Neuronal stem cell (in vitro differentiated cells): ENCODE results near the gene RUNDC3A.
"Not testable (repeated sequence)": the region's sequence is repeated elsewhere in the genome, so short reads cannot be mapped to it uniquely, and the experiment has no call there.

ENCODE experiments used
- DNase-seq: peaks from one replicate; pipeline ENCODE4 v3.0.0-alpha.2; 2013; ENCODE audit warnings: low spot score
- H2AFZ ChIP-seq: one replicate; pipeline ENCODE4 v1.6.1; 2013; ENCODE audit warnings: mild to moderate bottlenecking, low read length, inconsistent platforms
- H2AK5ac ChIP-seq: 2 replicates; pipeline ENCODE4 v1.6.1; 2013; ENCODE audit warnings: low read depth, mild to moderate bottlenecking, inconsistent platforms, low read length, moderate library complexity, mixed read lengths
- H2BK120ac ChIP-seq: 2 replicates; pipeline ENCODE4 v1.6.1; 2013; ENCODE audit warnings: low read depth, mild to moderate bottlenecking, inconsistent platforms, low read length, moderate library complexity, mixed read lengths
- H2BK12ac ChIP-seq: one replicate; pipeline ENCODE4 v1.6.1; 2013; ENCODE audit warnings: low read length, inconsistent platforms
- H2BK15ac ChIP-seq: 2 replicates; pipeline ENCODE4 v1.6.1; 2013; ENCODE audit warnings: mild to moderate bottlenecking, low read length, inconsistent platforms, mixed read lengths
- H2BK5ac ChIP-seq: one replicate; pipeline ENCODE4 v1.6.1; 2013; ENCODE audit warnings: inconsistent platforms, mild to moderate bottlenecking, low read length, moderate library complexity
- H3K14ac ChIP-seq: one replicate; pipeline ENCODE4 v1.6.1; 2013; ENCODE audit warnings: low read length, inconsistent platforms
- H3K18ac ChIP-seq: 2 replicates; pipeline ENCODE4 v1.6.1; 2013; ENCODE audit warnings: low read length, inconsistent platforms
- H3K23ac ChIP-seq: 2 replicates; pipeline ENCODE4 v1.6.1; 2013; ENCODE audit warnings: low read depth, mild to moderate bottlenecking, mixed read lengths, low read length, inconsistent platforms; ENCODE audit not compliant: poor library complexity
- H3K27ac ChIP-seq: replicated peaks from 3 replicates; pipeline ENCODE4 v1.5.1; 2013; ENCODE audit warnings: low read length, inconsistent platforms
- H3K27me3 ChIP-seq, 3 experiments: 2 replicates each; pipeline ENCODE4 v1.6.1; 2013; ENCODE audit warnings: low read length in 3 of 3, mild to moderate bottlenecking in 2 of 3, inconsistent platforms in 1 of 3, low read depth in 1 of 3, mixed read lengths in 1 of 3, moderate library complexity in 1 of 3; ENCODE audit not compliant: control insufficient read depth in 3 of 3, insufficient read depth in 3 of 3
- H3K36me3 ChIP-seq, 2 donors: replicated peaks in 1 of 2; 2 replicates each; pipeline ENCODE4 v1.6.1; 2013; ENCODE audit warnings: low read length in 2 of 2; ENCODE audit not compliant: control insufficient read depth in 2 of 2, insufficient read depth in 2 of 2
- H3K4ac ChIP-seq: 2 replicates; pipeline ENCODE4 v1.6.1; 2013; ENCODE audit warnings: inconsistent platforms, mild to moderate bottlenecking, low read length, moderate library complexity
- H3K4me1 ChIP-seq, 2 donors: 1 replicate in 1 of 2; 2 replicates in 1 of 2; pipeline ENCODE4 v1.6.1; 2013; ENCODE audit warnings: low read length in 2 of 2, low read depth in 1 of 2; ENCODE audit not compliant: control insufficient read depth in 2 of 2, insufficient read depth in 1 of 2
- H3K4me2 ChIP-seq: one replicate; pipeline ENCODE4 v1.6.1; 2013; ENCODE audit warnings: mild to moderate bottlenecking, low read length, inconsistent platforms; ENCODE audit not compliant: insufficient read depth, poor library complexity, severe bottlenecking
- H3K4me3 ChIP-seq, 2 donors: 2 replicates each; pipeline ENCODE4 v1.5.1; 2013; ENCODE audit warnings: low read length in 2 of 2, mild to moderate bottlenecking in 2 of 2, inconsistent platforms in 1 of 2, moderate library complexity in 1 of 2
- H3K79me1 ChIP-seq: one replicate; pipeline ENCODE4 v1.6.1; 2013; ENCODE audit warnings: low read depth, mild to moderate bottlenecking, inconsistent platforms, low read length, moderate library complexity
- H3K9ac ChIP-seq: one replicate; pipeline ENCODE4 v1.6.1; 2013; ENCODE audit warnings: mild to moderate bottlenecking, low read depth, low read length, inconsistent platforms; ENCODE audit not compliant: poor library complexity
- H3K9me3 ChIP-seq, 2 donors: replicated peaks in 1 of 2; 2 replicates each; pipeline versions ENCODE3 to v1.6.1; 2013; ENCODE audit warnings: low read length in 2 of 2, mild to moderate bottlenecking in 2 of 2, inconsistent platforms in 1 of 2, low read depth in 1 of 2, mixed read lengths in 1 of 2, moderate library complexity in 1 of 2; ENCODE audit not compliant: control insufficient read depth in 2 of 2, insufficient read depth in 1 of 2
- H4K8ac ChIP-seq: one replicate; pipeline ENCODE4 v1.6.1; 2013; ENCODE audit warnings: low read depth, mild to moderate bottlenecking, inconsistent platforms, low read length, moderate library complexity
- H4K91ac ChIP-seq: one replicate; pipeline ENCODE4 v1.6.1; 2013; ENCODE audit warnings: low read length, low read depth, mild to moderate bottlenecking, inconsistent platforms; ENCODE audit not compliant: poor library complexity
- WGBS, 2 donors: extraction: QIAGEN DNeasy Blood & Tissue Kit; methylation state at CpG; one replicate each; pipeline ENCODE4 v1.1.7; 2013; ENCODE audit warnings: missing lambda C conversion rate in 2 of 2, mixed read lengths in 1 of 2; ENCODE audit not compliant: insufficient read length in 2 of 2, insufficient replicate concordance in 1 of 2; ENCODE audit errors: extremely low coverage in 2 of 2; 5-methylcytosine and 5-hydroxymethylcytosine counted together

The RUNDC3A gene

DNA sequence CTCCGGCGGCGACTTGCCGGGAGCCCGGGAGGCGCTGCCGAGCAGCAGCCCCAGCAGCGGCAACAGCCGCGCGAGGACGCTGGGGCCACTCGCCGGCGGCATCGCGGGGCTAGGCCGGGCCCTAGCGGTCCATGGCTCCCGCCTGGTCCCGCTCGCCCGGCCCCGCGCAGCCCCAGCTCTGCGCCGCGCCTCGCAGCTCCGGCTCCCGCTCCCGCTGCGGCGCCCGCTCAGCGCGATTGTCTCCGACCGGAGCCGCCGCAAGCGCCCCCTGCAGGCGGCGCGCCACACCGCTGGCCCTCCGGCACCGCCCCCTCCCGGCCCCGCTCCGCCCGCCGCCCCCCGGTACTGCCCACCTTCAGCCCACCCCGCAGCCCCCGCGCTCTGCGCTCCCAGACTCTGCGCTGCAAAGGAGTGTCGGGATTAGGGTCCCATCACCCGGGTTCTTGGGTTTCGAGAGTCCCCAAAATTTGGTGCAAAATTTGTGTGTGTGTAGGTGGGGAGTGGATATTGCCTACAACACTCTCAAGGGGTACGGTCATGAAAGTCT lies 55.3 kb downstream of the RUNDC3A start, which contains the start of gene FAM171A2:
Gene FAM171A2 (minus strand): TSS at position 241 of the 547 bp plus-strand sequence. CDS start 139 bp downstream, at position 102.
- peak within 1 kb of the TSS; percentile 95 for H3K18ac ChIP-seq
- H3K4me1 ChIP-seq = peaks cover 23% of the 10 kb centered on the region in 2 donors
- H3K9me3 ChIP-seq = no peaks in the 10 kb centered on the region
- peaks cover 0 to 19% (median 2%) of the 10 kb centered on the region in 3 experiments for H3K27me3 ChIP-seq
- no peak within 1 kb of the TSS for H4K91ac ChIP-seq
- H2BK15ac ChIP-seq = peak within 1 kb of the TSS; percentile 49
- H3K23ac ChIP-seq = peak within 1 kb of the TSS; percentile 49
- peak within 1 kb of the TSS; percentile 91 for H2AFZ ChIP-seq
- peak; percentile 75 for DNase-seq
- peak within 1 kb of the TSS; percentile 79 for H3K14ac ChIP-seq
- no peak within 1 kb of the TSS for H2BK12ac ChIP-seq
- H3K36me3 ChIP-seq = peaks cover 0 to 16% of the 10 kb centered on the region in 2 donors
- H3K4ac ChIP-seq = peak within 1 kb of the TSS; percentile 78
- peak within 1 kb of the TSS; percentile 85 for H3K9ac ChIP-seq
- peak within 1 kb of the TSS; percentile 86 for H2AK5ac ChIP-seq
- peak within 1 kb of the TSS; percentile 48 for H4K8ac ChIP-seq
- H3K4me2 ChIP-seq = peak within 1 kb of the TSS; percentile 81
- H3K27ac ChIP-seq = peak within 1 kb of the TSS; percentile 71
- H2BK120ac ChIP-seq = peak within 1 kb of the TSS; percentile 43
- H2BK5ac ChIP-seq = peak within 1 kb of the TSS; percentile 98
- H3K79me1 ChIP-seq = peaks cover 21% of the 10 kb centered on the region
- WGBS, 2 donors = no CpG with 5 or more reads among the region's 63 CpGs
- H3K4me3 ChIP-seq = peak within 1 kb of the TSS; percentile 84 to 97

DNA sequence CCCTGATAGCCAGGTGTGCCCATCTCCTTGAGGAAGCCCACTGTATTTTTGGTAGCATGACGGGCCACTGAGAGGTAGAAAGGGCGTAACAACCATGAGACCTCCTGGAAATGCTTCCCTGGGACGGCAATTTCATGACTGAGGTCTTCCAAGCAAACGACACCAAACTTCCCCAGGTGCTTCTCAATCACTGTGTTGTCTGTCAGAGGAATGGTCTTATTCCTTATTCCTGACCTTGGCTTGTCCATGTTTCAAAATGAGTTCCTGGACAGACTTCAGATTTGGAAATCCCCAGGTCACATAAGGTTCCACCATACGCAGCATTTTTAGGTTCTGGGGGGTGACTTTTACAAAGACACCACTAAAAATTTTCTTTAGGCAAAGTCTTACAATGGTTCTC lies 56.6 kb downstream of the RUNDC3A start:
- not testable (repeated sequence) for H3K4me3 ChIP-seq, H3K14ac ChIP-seq, H2AK5ac ChIP-seq, H3K27ac ChIP-seq, H4K8ac ChIP-seq, H3K4me2 ChIP-seq, H2BK5ac ChIP-seq, H3K9ac ChIP-seq, H3K18ac ChIP-seq, DNase-seq, H2BK120ac ChIP-seq, H4K91ac ChIP-seq, H3K36me3 ChIP-seq, H2BK12ac ChIP-seq, H3K9me3 ChIP-seq, H2AFZ ChIP-seq, H3K4ac ChIP-seq, H2BK15ac ChIP-seq, H3K23ac ChIP-seq
- WGBS, 2 donors = no CpG with 5 or more reads among the region's 5 CpGs
- peaks cover 14% of the 10 kb centered on the region for H3K79me1 ChIP-seq
- H3K4me1 ChIP-seq = peaks cover 22 to 23% of the 10 kb centered on the region in 2 donors
- H3K27me3 ChIP-seq = peaks cover 0 to 19% (median 2%) of the 10 kb centered on the region in 3 experiments

DNA sequence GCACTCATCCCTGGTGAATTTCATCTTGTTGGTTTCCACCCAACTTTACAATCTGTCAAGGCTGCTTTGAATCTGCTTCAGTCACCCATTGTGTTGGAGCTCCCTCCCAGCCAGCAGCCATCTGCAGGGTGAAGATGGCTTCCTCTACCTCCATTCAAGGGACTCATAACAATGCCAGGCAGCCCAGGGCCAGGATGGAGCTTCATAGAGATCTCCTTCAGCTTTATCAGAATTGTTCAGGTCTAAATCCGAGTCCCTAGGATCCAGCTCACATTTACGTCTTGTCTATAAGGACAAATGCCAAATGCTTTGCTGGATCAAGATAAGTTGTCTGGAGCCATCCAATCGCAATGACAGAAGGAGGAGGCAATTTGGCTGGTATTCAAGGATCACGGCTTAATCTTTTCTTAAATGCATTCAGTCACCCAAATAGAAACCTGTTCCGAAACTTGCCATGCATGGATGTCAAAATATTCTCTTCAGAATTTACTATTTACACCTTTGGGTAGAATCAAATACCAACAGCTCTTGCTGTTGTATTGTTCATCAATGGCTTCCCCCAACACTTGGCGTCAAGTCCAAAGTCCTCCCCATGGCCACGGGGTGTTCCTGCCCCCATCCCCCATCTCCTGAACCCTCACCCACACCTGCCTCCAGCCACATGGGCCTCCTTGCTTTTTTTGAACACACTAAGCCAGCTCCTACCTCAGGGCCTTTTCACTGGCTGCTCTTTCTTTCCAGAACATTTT lies 59.0 kb downstream of the RUNDC3A start:
- Histone ChIP-seq H2BK15ac (no peak overlapping the region), H3K27ac (no peak overlapping the region), H2BK12ac (no peak overlapping the region), H4K91ac (no peak overlapping the region), H3K9me3 (no peaks in the 10 kb centered on the region), H3K36me3 (no peaks in the 10 kb centered on the region), H3K23ac (no peak overlapping the region), H3K4me3 (no peak overlapping the region), H3K14ac (no peak overlapping the region), H3K27me3 (peaks cover 0 to 19% (median 2%) of the 10 kb centered on the region in 3 experiments), H2AFZ (no peak overlapping the region), H2AK5ac (no peak overlapping the region), H3K18ac (no peak overlapping the region), H2BK120ac (no peak overlapping the region), H3K4me1 (peaks cover 0 to 2% of the 10 kb centered on the region in 2 donors), H4K8ac (no peak overlapping the region), H2BK5ac (no peak overlapping the region), H3K9ac (no peak overlapping the region), H3K4me2 (no peak overlapping the region), H3K4ac (no peak overlapping the region), H3K79me1 (peaks cover 4% of the 10 kb centered on the region)
- no peak for DNase-seq
- WGBS, 2 donors = no CpG with 5 or more reads among the region's 7 CpGs
